Choroid plexus epithelial cell (primary cell): ENCODE data around the gene RHBDF2.
"Not testable (repeated sequence)": the region's sequence is repeated elsewhere in the genome, so short reads cannot be mapped to it uniquely, and the experiment has no call there.

Experiments
- DNase-seq: peaks from one replicate; pipeline ENCODE4 v3.0.0-alpha.2; 2010; ENCODE audit warnings: low read depth
- H3K4me3 ChIP-seq: 2 replicates; pipeline ENCODE4 v1.5.1; 2011; ENCODE audit warnings: low read depth, mild to moderate bottlenecking, control low read depth, low read length, moderate library complexity
- CTCF ChIP-seq: conservative IDR thresholded peaks from 2 replicates; pipeline ENCODE4 v1.5.1; 2011; ENCODE audit warnings: low read depth, mild to moderate bottlenecking, control low read depth, inconsistent platforms, low read length, moderate library complexity

The RHBDF2 gene

DNA sequence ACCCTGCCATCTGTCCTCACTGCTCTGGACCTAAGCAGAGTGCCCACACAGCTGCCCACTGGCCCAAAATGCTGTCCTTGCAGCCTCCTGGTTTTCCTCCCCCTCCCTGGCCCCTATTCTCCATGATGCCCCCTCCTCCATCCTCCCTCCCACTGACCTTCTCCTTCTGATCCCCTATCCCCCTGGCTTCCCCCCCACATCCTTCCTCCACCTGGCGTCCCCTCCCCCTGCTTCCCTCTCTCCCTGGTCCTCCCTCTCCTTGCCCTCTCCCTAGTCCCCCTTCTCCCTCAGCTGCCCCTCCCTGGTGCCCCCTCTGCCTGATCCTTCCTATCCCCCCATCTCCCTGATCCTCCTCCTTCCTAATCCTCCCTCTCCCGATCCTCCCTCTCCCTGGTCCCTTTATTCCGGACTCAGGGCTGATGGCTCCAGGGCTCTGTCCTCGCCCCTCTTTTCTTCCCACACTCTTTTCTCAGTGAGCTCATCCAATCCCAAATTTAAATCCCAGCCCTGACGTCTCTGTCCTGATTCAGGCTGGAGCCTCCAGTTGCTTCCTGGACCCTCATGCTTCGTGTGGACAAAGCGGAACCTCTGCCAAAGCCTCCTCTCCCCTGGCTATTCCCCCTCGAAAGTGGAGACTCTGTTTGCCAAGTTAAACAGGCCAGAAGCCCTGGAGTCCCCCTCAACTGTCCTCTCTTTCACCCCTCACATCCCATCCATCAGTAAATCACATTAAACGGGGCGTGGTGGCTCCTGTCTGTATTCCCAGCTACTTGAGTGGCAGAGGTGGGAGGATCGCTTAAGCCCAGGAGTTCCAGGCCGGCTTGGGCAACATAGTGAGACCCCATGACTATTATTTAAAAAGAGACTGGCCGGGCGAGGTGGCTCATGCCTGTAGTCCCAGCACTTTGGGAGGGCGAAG lies 18.1 kb upstream of the RHBDF2 start:
- no peak overlapping the region for H3K4me3 ChIP-seq
- TF ChIP-seq CTCF, result no peak
- DNase-seq, result no peak

GRCh38 chr17:76517638-76518038 lies 16.4 kb upstream of the RHBDF2 start:
- peak; percentile 22 for DNase-seq
- H3K4me3 ChIP-seq, result no peak overlapping the region
- peak; percentile 14 for TF ChIP-seq CTCF

DNA sequence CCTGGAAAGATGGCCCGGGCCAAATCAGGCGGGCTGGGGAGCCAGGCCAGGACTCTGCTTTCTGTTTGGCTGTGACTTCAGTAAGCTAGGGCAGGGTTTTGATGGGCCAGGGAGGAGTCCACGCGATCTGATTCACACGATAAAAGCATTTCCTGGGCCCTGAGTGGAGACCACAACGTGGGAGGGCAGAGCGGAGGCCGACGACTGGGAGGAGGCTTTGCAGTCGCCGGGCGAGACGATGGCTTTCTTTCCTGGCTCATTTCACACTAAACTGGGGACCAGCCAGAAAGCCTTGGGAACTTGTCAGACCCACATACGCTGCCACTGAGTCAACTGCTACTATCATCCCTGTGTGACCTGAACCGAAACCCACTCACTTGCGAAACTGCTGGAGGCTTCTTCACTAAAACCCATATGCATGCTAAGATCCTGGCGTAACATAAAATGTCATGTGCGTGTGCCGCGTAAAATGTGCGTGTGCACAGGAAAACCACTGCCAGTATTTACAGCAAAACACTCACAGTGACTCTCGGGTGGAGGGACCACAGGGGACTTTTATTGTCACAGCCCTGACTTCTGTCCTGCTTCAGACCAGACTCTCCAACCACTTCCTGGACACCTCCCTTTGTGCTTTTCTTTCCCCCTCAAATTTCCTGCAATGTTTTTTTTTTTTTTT lies 14.2 kb upstream of the RHBDF2 start:
- peak; percentile 73 for DNase-seq
- TF ChIP-seq CTCF, result no peak
- H3K4me3 ChIP-seq, result peak overlapping the region; percentile 25

- H3K4me3 ChIP-seq, DNase-seq: not testable (repeated sequence)
These were observed 13.1 kb upstream of the RHBDF2 start for GRCh38 chr17:76514355-76514754.

GRCh38 chr17:76513306-76513692 lies 12.1 kb upstream of the RHBDF2 start:
- TF ChIP-seq CTCF, result no peak
- H3K4me3 ChIP-seq, result no peak overlapping the region
- DNase-seq, result no peak

- DNase-seq, result no peak
- H3K4me3 ChIP-seq, result no peak overlapping the region
- no peak for TF ChIP-seq CTCF
These were observed 11.4 kb upstream of the RHBDF2 start for GRCh38 chr17:76512366-76513305.
